22Rv1 (cell line): ENCODE results near the gene MAST4.

Experiments
- CTCF ChIP-seq: fragments of 450-650 bp; IDR thresholded peaks from 2 replicates; pipeline ENCODE4 v1.5.1; 2017; ENCODE audit warnings: mild to moderate bottlenecking
- ZFX ChIP-seq: fragments of 450-650 bp; IDR thresholded peaks from 2 replicates; pipeline ENCODE4 v1.6.1; 2017; ENCODE audit warnings: antibody characterized with exemption, borderline replicate concordance

DNA sequence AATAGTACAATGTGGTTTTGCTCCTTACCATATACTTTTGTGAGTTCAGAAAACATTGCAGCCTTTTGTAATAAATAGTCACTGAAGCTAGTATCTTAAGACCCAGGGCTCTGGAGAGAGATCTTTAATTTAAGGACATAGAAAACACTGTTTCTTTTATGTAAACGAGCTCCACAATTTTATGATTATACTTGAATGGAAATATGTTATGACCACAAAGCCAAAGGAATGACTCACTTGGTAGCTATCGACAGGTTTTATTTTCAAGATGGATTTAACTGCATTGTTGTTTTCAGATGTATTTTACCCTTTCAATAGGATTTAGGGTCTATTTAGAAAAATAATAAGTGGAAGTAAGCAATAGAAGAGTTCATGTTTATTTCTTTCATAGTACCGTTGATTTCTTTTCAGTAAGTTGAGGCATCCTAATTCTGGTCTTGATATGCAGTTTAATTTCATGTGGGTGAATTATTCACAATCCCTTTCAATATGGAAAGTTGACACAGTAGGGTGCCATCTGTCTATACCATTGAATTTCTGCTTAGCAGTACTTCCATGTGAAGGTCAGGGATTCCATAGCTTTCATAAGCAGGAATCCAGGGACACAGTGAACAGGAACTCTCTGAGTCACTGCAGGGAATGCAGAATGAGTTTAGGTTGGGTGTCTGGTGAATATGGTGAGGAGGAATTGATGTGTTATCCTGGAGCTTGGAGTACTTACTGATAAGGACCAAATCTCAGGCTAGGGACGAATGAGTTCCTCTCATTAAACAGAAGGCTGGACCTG, 442.8 kb downstream of the MAST4 start:
- TF ChIP-seq CTCF, result no peak
- no peak for TF ChIP-seq ZFX
